ENCODE results near the gene RNASE9. TPM values are rescaled to one million over a fixed set of nuclear protein-coding genes. Genes with fewer than 3 reads are reported as not detected.
A peak's percentile ranks its signal among the peaks of the same experiment; 100 is the strongest.

RNASE9 gene
- total and polyA plus RNA-seq, 2 experiments from 2014 or later, result 0.24 TPM; not detected in 1

DNA sequence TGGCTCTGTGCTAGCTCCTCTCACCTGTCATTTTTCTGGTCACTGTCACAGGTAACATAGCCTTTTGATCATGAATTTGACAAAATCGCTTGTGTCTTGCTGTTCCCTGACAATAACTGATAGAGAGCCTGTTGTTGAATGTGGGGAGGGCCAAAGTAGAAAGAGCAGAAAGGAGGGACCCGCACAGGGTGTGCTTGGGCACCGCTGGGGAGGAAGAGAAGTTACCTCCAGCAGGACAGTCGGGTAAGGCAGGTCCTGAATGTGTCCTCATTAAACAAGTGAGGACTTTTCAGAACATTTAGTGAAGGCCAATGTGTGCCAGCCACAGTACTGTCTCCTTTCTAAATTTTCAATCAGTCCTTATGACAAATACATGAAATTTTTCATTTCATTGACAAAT, 30.4 kb upstream of the RNASE9 start, which contains the start of gene RNASE12:
RNASE12 (minus strand) TSS at position 142 of the 400 bp plus-strand sequence. CDS start 653 bp downstream, outside the sequence.
- H3K27me3 Mint-ChIP-seq (ENCODE audit: insufficient read depth, low read depth, poor library complexity), result no peaks in the 10 kb centered on the region
- Histone ChIP-seq H3K4me1 (ENCODE audit: insufficient read depth) (no peaks in the 10 kb centered on the region), H3K36me3 (ENCODE audit: insufficient read depth) (no peaks in the 10 kb centered on the region), H3K79me2 (replicated peaks; ENCODE audit: insufficient read depth) (no peaks in the 10 kb centered on the region), H3F3A (replicated peaks; ENCODE audit: low read depth) (no peaks in the 10 kb centered on the region), H4K20me1 (replicated peaks; ENCODE audit: insufficient read depth) (no peaks in the 10 kb centered on the region), H3K27me3 (ENCODE audit: insufficient read depth) (no peaks in the 10 kb centered on the region), H3K4me3 (no peak within 1 kb of the TSS), H3K27ac (ENCODE audit: low read depth) (no peak within 1 kb of the TSS), H3K9me2 (ENCODE audit: insufficient read depth) (no peaks in the 10 kb centered on the region; the same call in 1 of the 2 replicates), H3K4me2 (no peak within 1 kb of the TSS), H2AFZ (peak within 1 kb of the TSS; percentile 57)
- peaks cover 6% of the 10 kb centered on the region; the same call in 2 of the 3 replicates for H3K4me1 Mint-ChIP-seq
- H3K36me3 Mint-ChIP-seq (ENCODE audit: low read depth), result no peaks in the 10 kb centered on the region
- TF ChIP-seq POLR2AphosphoS5 (IDR thresholded peaks at IDR 0.05; ENCODE audit: low read depth), result no peak
- TF ChIP-seq, protein P1, sequence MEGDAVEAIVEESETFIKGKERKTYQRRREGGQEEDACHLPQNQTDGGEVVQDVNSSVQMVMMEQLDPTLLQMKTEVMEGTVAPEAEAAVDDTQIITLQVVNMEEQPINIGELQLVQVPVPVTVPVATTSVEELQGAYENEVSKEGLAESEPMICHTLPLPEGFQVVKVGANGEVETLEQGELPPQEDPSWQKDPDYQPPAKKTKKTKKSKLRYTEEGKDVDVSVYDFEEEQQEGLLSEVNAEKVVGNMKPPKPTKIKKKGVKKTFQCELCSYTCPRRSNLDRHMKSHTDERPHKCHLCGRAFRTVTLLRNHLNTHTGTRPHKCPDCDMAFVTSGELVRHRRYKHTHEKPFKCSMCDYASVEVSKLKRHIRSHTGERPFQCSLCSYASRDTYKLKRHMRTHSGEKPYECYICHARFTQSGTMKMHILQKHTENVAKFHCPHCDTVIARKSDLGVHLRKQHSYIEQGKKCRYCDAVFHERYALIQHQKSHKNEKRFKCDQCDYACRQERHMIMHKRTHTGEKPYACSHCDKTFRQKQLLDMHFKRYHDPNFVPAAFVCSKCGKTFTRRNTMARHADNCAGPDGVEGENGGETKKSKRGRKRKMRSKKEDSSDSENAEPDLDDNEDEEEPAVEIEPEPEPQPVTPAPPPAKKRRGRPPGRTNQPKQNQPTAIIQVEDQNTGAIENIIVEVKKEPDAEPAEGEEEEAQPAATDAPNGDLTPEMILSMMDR (conservative IDR thresholded peaks at IDR 0.05; ENCODE audit: low read depth in 2 of 2), result no peak
- TF ChIP-seq ZNF114 (CRISPR knock-in tag; IDR thresholded peaks at IDR 0.05), result no peak
- no peak for TF ChIP-seq CREB1 (CRISPR knock-in tag; IDR thresholded peaks at IDR 0.05; ENCODE audit: low read depth)
- TF ChIP-seq, protein P2, sequence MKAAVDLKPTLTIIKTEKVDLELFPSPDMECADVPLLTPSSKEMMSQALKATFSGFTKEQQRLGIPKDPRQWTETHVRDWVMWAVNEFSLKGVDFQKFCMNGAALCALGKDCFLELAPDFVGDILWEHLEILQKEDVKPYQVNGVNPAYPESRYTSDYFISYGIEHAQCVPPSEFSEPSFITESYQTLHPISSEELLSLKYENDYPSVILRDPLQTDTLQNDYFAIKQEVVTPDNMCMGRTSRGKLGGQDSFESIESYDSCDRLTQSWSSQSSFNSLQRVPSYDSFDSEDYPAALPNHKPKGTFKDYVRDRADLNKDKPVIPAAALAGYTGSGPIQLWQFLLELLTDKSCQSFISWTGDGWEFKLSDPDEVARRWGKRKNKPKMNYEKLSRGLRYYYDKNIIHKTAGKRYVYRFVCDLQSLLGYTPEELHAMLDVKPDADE (IDR thresholded peaks at IDR 0.05), result no peak
- TF ChIP-seq ZNF331 (CRISPR knock-in tag; IDR thresholded peaks at IDR 0.05; ENCODE audit: low read depth), result no peak
- TF ChIP-seq NANOG (IDR thresholded peaks at IDR 0.05; ENCODE audit: borderline replicate concordance), result no peak
- no peak for TF ChIP-seq JUNB (IDR thresholded peaks at IDR 0.05; ENCODE audit: unreplicated experiment)
- TF ChIP-seq EZH2 (IDR thresholded peaks at IDR 0.05; ENCODE audit: low read depth, unreplicated experiment), result no peak
- TF ChIP-seq, protein P3, sequence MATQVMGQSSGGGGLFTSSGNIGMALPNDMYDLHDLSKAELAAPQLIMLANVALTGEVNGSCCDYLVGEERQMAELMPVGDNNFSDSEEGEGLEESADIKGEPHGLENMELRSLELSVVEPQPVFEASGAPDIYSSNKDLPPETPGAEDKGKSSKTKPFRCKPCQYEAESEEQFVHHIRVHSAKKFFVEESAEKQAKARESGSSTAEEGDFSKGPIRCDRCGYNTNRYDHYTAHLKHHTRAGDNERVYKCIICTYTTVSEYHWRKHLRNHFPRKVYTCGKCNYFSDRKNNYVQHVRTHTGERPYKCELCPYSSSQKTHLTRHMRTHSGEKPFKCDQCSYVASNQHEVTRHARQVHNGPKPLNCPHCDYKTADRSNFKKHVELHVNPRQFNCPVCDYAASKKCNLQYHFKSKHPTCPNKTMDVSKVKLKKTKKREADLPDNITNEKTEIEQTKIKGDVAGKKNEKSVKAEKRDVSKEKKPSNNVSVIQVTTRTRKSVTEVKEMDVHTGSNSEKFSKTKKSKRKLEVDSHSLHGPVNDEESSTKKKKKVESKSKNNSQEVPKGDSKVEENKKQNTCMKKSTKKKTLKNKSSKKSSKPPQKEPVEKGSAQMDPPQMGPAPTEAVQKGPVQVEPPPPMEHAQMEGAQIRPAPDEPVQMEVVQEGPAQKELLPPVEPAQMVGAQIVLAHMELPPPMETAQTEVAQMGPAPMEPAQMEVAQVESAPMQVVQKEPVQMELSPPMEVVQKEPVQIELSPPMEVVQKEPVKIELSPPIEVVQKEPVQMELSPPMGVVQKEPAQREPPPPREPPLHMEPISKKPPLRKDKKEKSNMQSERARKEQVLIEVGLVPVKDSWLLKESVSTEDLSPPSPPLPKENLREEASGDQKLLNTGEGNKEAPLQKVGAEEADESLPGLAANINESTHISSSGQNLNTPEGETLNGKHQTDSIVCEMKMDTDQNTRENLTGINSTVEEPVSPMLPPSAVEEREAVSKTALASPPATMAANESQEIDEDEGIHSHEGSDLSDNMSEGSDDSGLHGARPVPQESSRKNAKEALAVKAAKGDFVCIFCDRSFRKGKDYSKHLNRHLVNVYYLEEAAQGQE (IDR thresholded peaks at IDR 0.05; ENCODE audit: unreplicated experiment), result no peak
- TF ChIP-seq EZH2phosphoT487 (IDR thresholded peaks at IDR 0.05; ENCODE audit: unreplicated experiment), result no peak
- TF ChIP-seq, protein P4, sequence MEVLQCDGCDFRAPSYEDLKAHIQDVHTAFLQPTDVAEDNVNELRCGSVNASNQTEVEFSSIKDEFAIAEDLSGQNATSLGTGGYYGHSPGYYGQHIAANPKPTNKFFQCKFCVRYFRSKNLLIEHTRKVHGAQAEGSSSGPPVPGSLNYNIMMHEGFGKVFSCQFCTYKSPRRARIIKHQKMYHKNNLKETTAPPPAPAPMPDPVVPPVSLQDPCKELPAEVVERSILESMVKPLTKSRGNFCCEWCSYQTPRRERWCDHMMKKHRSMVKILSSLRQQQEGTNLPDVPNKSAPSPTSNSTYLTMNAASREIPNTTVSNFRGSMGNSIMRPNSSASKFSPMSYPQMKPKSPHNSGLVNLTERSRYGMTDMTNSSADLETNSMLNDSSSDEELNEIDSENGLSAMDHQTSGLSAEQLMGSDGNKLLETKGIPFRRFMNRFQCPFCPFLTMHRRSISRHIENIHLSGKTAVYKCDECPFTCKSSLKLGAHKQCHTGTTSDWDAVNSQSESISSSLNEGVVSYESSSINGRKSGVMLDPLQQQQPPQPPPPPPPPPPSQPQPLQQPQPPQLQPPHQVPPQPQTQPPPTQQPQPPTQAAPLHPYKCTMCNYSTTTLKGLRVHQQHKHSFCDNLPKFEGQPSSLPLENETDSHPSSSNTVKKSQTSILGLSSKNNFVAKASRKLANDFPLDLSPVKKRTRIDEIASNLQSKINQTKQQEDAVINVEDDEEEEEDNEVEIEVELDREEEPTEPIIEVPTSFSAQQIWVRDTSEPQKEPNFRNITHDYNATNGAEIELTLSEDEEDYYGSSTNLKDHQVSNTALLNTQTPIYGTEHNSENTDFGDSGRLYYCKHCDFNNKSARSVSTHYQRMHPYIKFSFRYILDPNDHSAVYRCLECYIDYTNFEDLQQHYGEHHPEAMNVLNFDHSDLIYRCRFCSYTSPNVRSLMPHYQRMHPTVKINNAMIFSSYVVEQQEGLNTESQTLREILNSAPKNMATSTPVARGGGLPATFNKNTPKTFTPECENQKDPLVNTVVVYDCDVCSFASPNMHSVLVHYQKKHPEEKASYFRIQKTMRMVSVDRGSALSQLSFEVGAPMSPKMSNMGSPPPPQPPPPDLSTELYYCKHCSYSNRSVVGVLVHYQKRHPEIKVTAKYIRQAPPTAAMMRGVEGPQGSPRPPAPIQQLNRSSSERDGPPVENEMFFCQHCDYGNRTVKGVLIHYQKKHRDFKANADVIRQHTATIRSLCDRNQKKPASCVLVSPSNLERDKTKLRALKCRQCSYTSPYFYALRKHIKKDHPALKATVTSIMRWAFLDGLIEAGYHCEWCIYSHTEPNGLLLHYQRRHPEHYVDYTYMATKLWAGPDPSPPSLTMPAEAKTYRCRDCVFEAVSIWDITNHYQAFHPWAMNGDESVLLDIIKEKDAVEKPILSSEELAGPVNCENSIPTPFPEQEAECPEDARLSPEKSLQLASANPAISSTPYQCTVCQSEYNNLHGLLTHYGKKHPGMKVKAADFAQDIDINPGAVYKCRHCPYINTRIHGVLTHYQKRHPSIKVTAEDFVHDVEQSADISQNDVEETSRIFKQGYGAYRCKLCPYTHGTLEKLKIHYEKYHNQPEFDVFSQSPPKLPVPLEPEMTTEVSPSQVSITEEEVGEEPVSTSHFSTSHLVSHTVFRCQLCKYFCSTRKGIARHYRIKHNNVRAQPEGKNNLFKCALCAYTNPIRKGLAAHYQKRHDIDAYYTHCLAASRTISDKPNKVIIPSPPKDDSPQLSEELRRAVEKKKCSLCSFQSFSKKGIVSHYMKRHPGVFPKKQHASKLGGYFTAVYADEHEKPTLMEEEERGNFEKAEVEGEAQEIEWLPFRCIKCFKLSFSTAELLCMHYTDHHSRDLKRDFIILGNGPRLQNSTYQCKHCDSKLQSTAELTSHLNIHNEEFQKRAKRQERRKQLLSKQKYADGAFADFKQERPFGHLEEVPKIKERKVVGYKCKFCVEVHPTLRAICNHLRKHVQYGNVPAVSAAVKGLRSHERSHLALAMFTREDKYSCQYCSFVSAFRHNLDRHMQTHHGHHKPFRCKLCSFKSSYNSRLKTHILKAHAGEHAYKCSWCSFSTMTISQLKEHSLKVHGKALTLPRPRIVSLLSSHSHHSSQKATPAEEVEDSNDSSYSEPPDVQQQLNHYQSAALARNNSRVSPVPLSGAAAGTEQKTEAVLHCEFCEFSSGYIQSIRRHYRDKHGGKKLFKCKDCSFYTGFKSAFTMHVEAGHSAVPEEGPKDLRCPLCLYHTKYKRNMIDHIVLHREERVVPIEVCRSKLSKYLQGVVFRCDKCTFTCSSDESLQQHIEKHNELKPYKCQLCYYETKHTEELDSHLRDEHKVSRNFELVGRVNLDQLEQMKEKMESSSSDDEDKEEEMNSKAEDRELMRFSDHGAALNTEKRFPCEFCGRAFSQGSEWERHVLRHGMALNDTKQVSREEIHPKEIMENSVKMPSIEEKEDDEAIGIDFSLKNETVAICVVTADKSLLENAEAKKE (CRISPR knock-in tag; IDR thresholded peaks at IDR 0.05), result no peak
- TF ChIP-seq STAT1 (IDR thresholded peaks at IDR 0.05; ENCODE audit: unreplicated experiment), result no peak
- no peaks in the 10 kb centered on the region for H3K9me3 Mint-ChIP-seq
- ATAC-seq, result no peak
- no peak within 1 kb of the TSS for H3K27ac Mint-ChIP-seq
- no peak for DNase-seq (ENCODE audit: low spot score)
- no peak within 1 kb of the TSS for H3K4me3 Mint-ChIP-seq

All from GM23338 (cell line).